Kidney (tissue), 22 donors: Measurements from ENCODE around the gene MTNR1B. TPM values are rescaled to one million over a fixed set of nuclear protein-coding genes. Genes with fewer than 3 reads are reported as not detected.

ENCODE experiments used
- DNase-seq, 5 donors: peaks; one replicate each; pipeline ENCODE4 v3.0.0-alpha.2; 2013 to 2020
- FAIRE-seq: peaks from 2 replicates; lab custom pipeline; 2012; peaks lifted over from hg19 to GRCh38; lab: Jason Lieb, UNC
- H3K27ac ChIP-seq, 2 donors: one replicate each; pipeline ENCODE4 v1.7.0; 2013; ENCODE audit warnings: low read depth in 2 of 2, low read length in 2 of 2, inconsistent platforms in 1 of 2
- H3K27me3 ChIP-seq: one replicate; pipeline ENCODE4 v1.7.1; 2013; ENCODE audit warnings: low read length, inconsistent platforms; ENCODE audit not compliant: control insufficient read depth, insufficient read depth
- H3K36me3 ChIP-seq, 3 donors: one replicate each; pipeline versions ENCODE4 v1.7.0 to v1.7.1; 2013; ENCODE audit warnings: low read length in 3 of 3, control low read depth in 1 of 3, inconsistent platforms in 1 of 3; ENCODE audit not compliant: insufficient read depth in 3 of 3, control insufficient read depth in 2 of 3
- H3K4me1 ChIP-seq, 3 donors: one replicate each; pipeline versions ENCODE4 v1.7.0 to v1.7.1; 2013; ENCODE audit warnings: low read length in 3 of 3, inconsistent platforms in 1 of 3, low read depth in 1 of 3; ENCODE audit not compliant: control insufficient read depth in 2 of 3, insufficient read depth in 2 of 3
- H3K4me3 ChIP-seq, 3 donors: one replicate each; pipeline versions ENCODE4 v1.7.0 to v1.8.1; 2013; ENCODE audit warnings: low read length in 3 of 3, control low read depth in 1 of 3, inconsistent platforms in 1 of 3
- H3K9ac ChIP-seq, 3 donors: one replicate each; pipeline versions ENCODE4 v1.7.0 to v1.7.1; 2013; ENCODE audit warnings: low read length in 3 of 3, control low read depth in 1 of 3, inconsistent platforms in 1 of 3
- H3K9me3 ChIP-seq, 3 donors: one replicate each; pipeline versions ENCODE4 v1.7.0 to v1.7.1; 2013; ENCODE audit warnings: low read length in 3 of 3, control low read depth in 1 of 3, inconsistent platforms in 1 of 3; ENCODE audit not compliant: control insufficient read depth in 2 of 3, insufficient read depth in 1 of 3
- CTCF ChIP-seq: IDR thresholded peaks from 3 replicates; pipeline ENCODE4 v1.5.1; 2012; ENCODE audit warnings: mild to moderate bottlenecking, moderate library complexity, borderline replicate concordance; ENCODE audit not compliant: insufficient read depth; ENCODE audit errors: extremely low read depth
- intact Hi-C: fragments of 100-400 bp; cut with DNase I; formaldehyde crosslinking; loops from one replicate; pipeline ENCODE4 v1.11.1; 2022
- long read RNA-seq, 10 donors: library from polyadenylated mRNA in 1 of 10; unstranded in 1 of 10; transcript quantifications; one replicate each; pipeline ENCODE4 v2.0.0 and lab custom pipeline, GENCODE V29; 2021 to 2026
- polyA plus RNA-seq: library from polyadenylated mRNA; stranded (reverse); fragments of 350-450 nt; fragmentation: Illumina TruSeq; extraction: RNeasy Lipid Tissue Mini Kit (QIAGEN cat#74804); gene quantifications from one replicate; pipeline ENCODE4 v1.2.3, GENCODE V29; 2014; ENCODE audit warnings: low read depth, low replicate concordance; ENCODE audit not compliant: insufficient read depth
- total RNA-seq: library from RNA; stranded (reverse); fragmentation: NEBNext Ultra II Directional; extraction: Animal tissue kit (Norgen Biotek cat#: 25700); gene quantifications from one replicate; pipeline ENCODE4 v1.2.1, GENCODE V29; 2021
- donor health status: control.
- donor health status: control.
- donor health status: control.
- donor health status: control.
- donor health status: control.
- donor health status: DM: yes; HTN: yes; CAD: no.
- donor health status: Normal renal cell carcinoma (clear cell type).

The MTNR1B gene
- total RNA-seq (not detected), polyA plus RNA-seq (not detected)
- long read RNA-seq, donor 1, result 0 reads
- long read RNA-seq, donor 2, result 0 reads
- long read RNA-seq, donor 3, result 0 reads
- long read RNA-seq, donor 4, result 0 reads
- long read RNA-seq, donor 5, result 0 reads
- long read RNA-seq, donor 6, result 0 reads
- long read RNA-seq, donor 7, result 0 reads
- long read RNA-seq, donor 8, result 0 reads
- long read RNA-seq, donor 9, result 0 reads
- long read RNA-seq, donor 10, result 0 reads

DNA sequence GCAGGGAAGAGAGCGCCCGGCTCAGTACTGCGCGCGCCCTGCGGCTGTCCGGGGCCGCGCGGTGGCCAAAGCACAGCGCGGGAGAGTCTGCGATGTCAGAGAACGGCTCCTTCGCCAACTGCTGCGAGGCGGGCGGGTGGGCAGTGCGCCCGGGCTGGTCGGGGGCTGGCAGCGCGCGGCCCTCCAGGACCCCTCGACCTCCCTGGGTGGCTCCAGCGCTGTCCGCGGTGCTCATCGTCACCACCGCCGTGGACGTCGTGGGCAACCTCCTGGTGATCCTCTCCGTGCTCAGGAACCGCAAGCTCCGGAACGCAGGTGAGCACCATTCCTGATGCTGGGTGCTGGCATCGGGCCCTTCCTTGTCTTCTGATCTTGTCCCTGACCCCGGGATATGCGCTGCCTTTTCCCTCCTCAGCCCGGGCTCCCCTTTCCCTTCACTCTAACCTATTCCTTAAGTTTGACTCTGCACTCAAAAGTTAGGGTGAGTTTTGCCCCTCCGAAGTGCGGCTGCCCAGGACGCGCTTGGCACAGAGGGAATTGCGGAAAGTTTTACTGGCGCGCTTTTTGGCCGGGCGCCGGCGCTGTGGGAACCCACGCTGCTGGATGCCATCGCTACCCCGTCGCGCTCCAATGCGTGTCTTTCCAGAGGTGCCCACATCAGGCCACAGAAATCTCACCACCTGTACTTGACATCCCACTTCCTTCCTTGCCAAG lies at the start of gene MTNR1B:
MTNR1B (plus strand) TSS at position 18 of the 714 bp plus-strand sequence; CDS start at position 93, 75 bp downstream.
- FAIRE-seq, result no peak
- intact Hi-C loops, result no loop called here
- DNase-seq, result peak in 3 of 5 donors; percentile 31 to 41 (median 34)
- no peak within 1 kb of the TSS for H3K27ac ChIP-seq
- H3K4me1 ChIP-seq, result no peaks in the 10 kb centered on the region
- TF ChIP-seq CTCF, result no peak
- H3K27me3 ChIP-seq, result peaks cover 4% of the 10 kb centered on the region
- H3K9me3 ChIP-seq, result no peaks in the 10 kb centered on the region
- H3K4me3 ChIP-seq, result no peak within 1 kb of the TSS
- H3K36me3 ChIP-seq, result no peaks in the 10 kb centered on the region
- H3K9ac ChIP-seq, result no peak within 1 kb of the TSS

DNA sequence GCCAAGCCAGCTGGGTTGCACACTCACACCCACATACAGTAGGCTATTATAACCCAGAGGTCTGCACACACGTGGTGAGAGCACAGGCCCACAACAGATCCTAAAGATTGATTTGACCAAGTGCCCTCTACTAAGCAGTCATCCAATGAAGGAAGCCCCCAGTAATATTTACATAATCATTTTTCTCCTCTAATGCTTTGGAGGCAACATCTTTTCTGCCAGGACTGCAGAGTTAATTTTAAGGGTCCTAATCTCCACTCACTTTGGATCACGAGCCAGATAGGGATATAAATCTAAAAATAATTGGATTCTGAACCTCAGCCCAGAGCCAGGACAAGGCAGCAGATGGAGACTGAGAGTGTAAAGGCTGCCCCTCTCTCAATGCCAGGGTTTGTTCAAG lies 49.1 kb upstream of the MTNR1B start:
- Histone ChIP-seq H3K4me3 (no peak overlapping the region), H3K9me3 (no peaks in the 10 kb centered on the region), H3K9ac (no peak overlapping the region), H3K4me1 (no peaks in the 10 kb centered on the region), H3K27me3 (no peaks in the 10 kb centered on the region), H3K27ac (no peak overlapping the region), H3K36me3 (no peaks in the 10 kb centered on the region)
- no peak for FAIRE-seq
- no peak for TF ChIP-seq CTCF
- intact Hi-C loops, result no loop called here
- DNase-seq, result no peak

GRCh38 chr11:92922731-92923130 lies 46.7 kb upstream of the MTNR1B start:
- no peak overlapping the region for H3K9ac ChIP-seq
- no peaks in the 10 kb centered on the region for H3K4me1 ChIP-seq
- H3K4me3 ChIP-seq, result no peak overlapping the region
- intact Hi-C loops, result no loop called here
- H3K36me3 ChIP-seq, result no peaks in the 10 kb centered on the region
- FAIRE-seq (no peak), DNase-seq (no peak)
- TF ChIP-seq CTCF, result no peak
- no peak overlapping the region for H3K27ac ChIP-seq
- H3K27me3 ChIP-seq, result no peaks in the 10 kb centered on the region
- no peaks in the 10 kb centered on the region for H3K9me3 ChIP-seq
